ENCODE measurements around the gene POLL.

Gene POLL

GRCh38 chr10:101614663-101615524, 26.8 kb upstream of the POLL start:
- Histone ChIP-seq H3K9me3 (replicated peaks in 1 of 11) (no peaks in the 10 kb centered on the region), H3K9ac (no peak overlapping the region), H3K36me3 (peaks cover 44 to 81% (median 58%) of the 10 kb centered on the region in 11 experiments), H3K4me2 (no peak overlapping the region), H3K27me3 (no peaks in the 10 kb centered on the region), H4K20me1 (peaks cover 0 to 30% (median 7%) of the 10 kb centered on the region in 11 experiments; a peak in 6 of 22 replicates), H3K27ac (peak overlapping the region in 5 of 11 experiments; percentile 12 to 87 (median 50); a peak in 5 of 22 replicates), H3K4me3 (no peak overlapping the region), H3K4me1 (peaks cover 19 to 60% (median 35%) of the 10 kb centered on the region in 10 experiments)
- no peak for TF ChIP-seq Cebpa-rat (IDR thresholded peaks at IDR 0.05)

- Histone ChIP-seq H3K4me1 (peaks cover 17 to 48% (median 27%) of the 10 kb centered on the region in 10 experiments), H3K9ac (no peak overlapping the region), H3K4me3 (no peak overlapping the region), H3K27ac (peak overlapping the region in 5 of 11 experiments; percentile 2 to 50 (median 21); a peak in 5 of 22 replicates), H3K36me3 (peaks cover 52 to 81% (median 62%) of the 10 kb centered on the region in 11 experiments), H4K20me1 (peaks cover 0 to 27% (median 7%) of the 10 kb centered on the region in 11 experiments; a peak in 6 of 22 replicates), H3K9me3 (replicated peaks in 1 of 11) (no peaks in the 10 kb centered on the region), H3K27me3 (no peaks in the 10 kb centered on the region), H3K4me2 (no peak overlapping the region)
- TF ChIP-seq Cebpa-rat (IDR thresholded peaks at IDR 0.05): no peak
Measured at GRCh38 chr10:101613646-101614045, 25.6 kb upstream of the POLL start.

- Histone ChIP-seq H3K4me3 (no peak overlapping the region), H4K20me1 (peaks cover 0 to 19% (median 2%) of the 10 kb centered on the region in 11 experiments; a peak in 6 of 22 replicates), H3K36me3 (peaks cover 59 to 89% (median 67%) of the 10 kb centered on the region in 11 experiments), H3K9ac (no peak overlapping the region), H3K9me3 (replicated peaks in 1 of 11) (no peaks in the 10 kb centered on the region), H3K27me3 (no peaks in the 10 kb centered on the region), H3K4me1 (peaks cover 9 to 40% (median 19%) of the 10 kb centered on the region in 10 experiments), H3K4me2 (no peak overlapping the region), H3K27ac (peak overlapping the region in 2 of 11 experiments; percentile 16 to 21; a peak in 1 of 22 replicates)
- TF ChIP-seq Cebpa-rat (IDR thresholded peaks at IDR 0.05): no peak
Measured at GRCh38 chr10:101612872-101613271, 24.8 kb upstream of the POLL start.

- Histone ChIP-seq H4K20me1 (peaks cover 0 to 15% (median 0%) of the 10 kb centered on the region in 11 experiments; a peak in 5 of 22 replicates), H3K36me3 (peaks cover 64 to 97% (median 74%) of the 10 kb centered on the region in 11 experiments), H3K27me3 (no peaks in the 10 kb centered on the region), H3K9ac (no peak overlapping the region), H3K4me3 (no peak overlapping the region), H3K27ac (peak overlapping the region in 1 of 11 experiments; percentile 3; a peak in 1 of 22 replicates), H3K9me3 (replicated peaks in 1 of 11) (no peaks in the 10 kb centered on the region), H3K4me1 (peaks cover under 1 to 32% (median 11%) of the 10 kb centered on the region in 10 experiments; a peak in 19 of 20 replicates), H3K4me2 (peak overlapping the region in 4 of 11 experiments; percentile 4 to 56 (median 22); a peak in 3 of 22 replicates)
- no peak for TF ChIP-seq Cebpa-rat (IDR thresholded peaks at IDR 0.05)
Measured at GRCh38 chr10:101612086-101612485, 24.0 kb upstream of the POLL start.

GRCh38 chr10:101611096-101611905, 23.2 kb upstream of the POLL start:
- no peak overlapping the region for H3K4me3 ChIP-seq
- peaks cover 0 to 16% (median 0%) of the 10 kb centered on the region in 11 experiments; a peak in 5 of 22 replicates for H4K20me1 ChIP-seq
- peaks cover 56 to 97% (median 74%) of the 10 kb centered on the region in 11 experiments for H3K36me3 ChIP-seq
- H3K9me3 ChIP-seq (replicated peaks in 1 of 11): no peaks in the 10 kb centered on the region
- H3K27ac ChIP-seq: peak overlapping the region in 1 of 11 experiments; percentile 13; a peak in 1 of 22 replicates
- no peak for TF ChIP-seq Cebpa-rat (IDR thresholded peaks at IDR 0.05)
- H3K9ac ChIP-seq: no peak overlapping the region
- no peaks in the 10 kb centered on the region for H3K27me3 ChIP-seq
- H3K4me2 ChIP-seq: peak overlapping the region in 4 of 11 experiments; percentile 4 to 56 (median 30); a peak in 4 of 22 replicates
- peaks cover 0 to 24% (median 7%) of the 10 kb centered on the region in 10 experiments; a peak in 9 of 20 replicates for H3K4me1 ChIP-seq

GRCh38 chr10:101609481-101609880, 21.4 kb upstream of the POLL start:
- TF ChIP-seq Cebpa-rat (IDR thresholded peaks at IDR 0.05): no peak
- Histone ChIP-seq H3K27me3 (no peaks in the 10 kb centered on the region), H3K9ac (no peak overlapping the region), H3K9me3 (replicated peaks in 1 of 11) (no peaks in the 10 kb centered on the region), H3K4me1 (peaks cover 0 to 14% (median 7%) of the 10 kb centered on the region in 10 experiments; a peak in 8 of 20 replicates), H3K27ac (no peak overlapping the region), H4K20me1 (peaks cover 0 to 16% (median 0%) of the 10 kb centered on the region in 11 experiments; a peak in 2 of 22 replicates), H3K36me3 (peaks cover 60 to 98% (median 78%) of the 10 kb centered on the region in 11 experiments), H3K4me3 (no peak overlapping the region), H3K4me2 (no peak overlapping the region; a peak in 1 of 22 replicates)

GRCh38 chr10:101607124-101607523, 19.1 kb upstream of the POLL start:
- H3K27me3 ChIP-seq: no peaks in the 10 kb centered on the region
- peaks cover 61 to 83% (median 74%) of the 10 kb centered on the region in 11 experiments for H3K36me3 ChIP-seq
- no peak overlapping the region for H3K27ac ChIP-seq
- no peak overlapping the region for H3K9ac ChIP-seq
- H3K4me1 ChIP-seq: peaks cover 0 to 12% (median 3%) of the 10 kb centered on the region in 10 experiments; a peak in 7 of 20 replicates
- H3K4me2 ChIP-seq: no peak overlapping the region
- no peak overlapping the region for H3K4me3 ChIP-seq
- peaks cover 0 to 18% (median 0%) of the 10 kb centered on the region in 11 experiments; a peak in 1 of 22 replicates for H4K20me1 ChIP-seq
- H3K9me3 ChIP-seq (replicated peaks in 1 of 11): no peaks in the 10 kb centered on the region
- no peak for TF ChIP-seq Cebpa-rat (IDR thresholded peaks at IDR 0.05)

- TF ChIP-seq Cebpa-rat (IDR thresholded peaks at IDR 0.05): no peak
- Histone ChIP-seq H3K27ac (no peak overlapping the region), H3K4me3 (no peak overlapping the region), H3K4me2 (no peak overlapping the region), H3K36me3 (peaks cover 19 to 41% (median 31%) of the 10 kb centered on the region in 11 experiments), H3K4me1 (no peaks in the 10 kb centered on the region), H3K27me3 (no peaks in the 10 kb centered on the region), H3K9ac (no peak overlapping the region), H3K9me3 (replicated peaks in 1 of 11) (no peaks in the 10 kb centered on the region), H4K20me1 (peaks cover 0 to 10% (median 0%) of the 10 kb centered on the region in 11 experiments; a peak in 1 of 22 replicates)
Measured at GRCh38 chr10:101602761-101603398, 14.8 kb upstream of the POLL start.
